ELF-1 (cell line): ENCODE results near the gene PAN3.
"Not testable (repeated sequence)": the region's sequence is repeated elsewhere in the genome, so short reads cannot be mapped to it uniquely, and the experiment has no call there.

Source experiments
- DNase-seq: peaks from one replicate; pipeline ENCODE4 v3.0.0-alpha.2; 2016; ENCODE audit warnings: low read depth, low spot score

The PAN3 gene

GRCh38 chr13:28138012-28138755 lies at the start of gene PAN3:
Gene PAN3, plus strand, starts transcription at chr13:28138545. Its CDS starts 113 bp downstream, at chr13:28138658.
- DNase-seq = peak; percentile 96

- no peak for DNase-seq
Measured at GRCh38 chr13:28089065-28089464, 49.3 kb upstream of the PAN3 start.

- DNase-seq = no peak
Measured at GRCh38 chr13:28092431-28092830, 45.9 kb upstream of the PAN3 start.

GRCh38 chr13:28093881-28094280 lies 44.5 kb upstream of the PAN3 start:
- DNase-seq = no peak

- no peak for DNase-seq
Measured at GRCh38 chr13:28094306-28094705, 44.0 kb upstream of the PAN3 start.

- no peak for DNase-seq
Measured at GRCh38 chr13:28097503-28097902, 40.8 kb upstream of the PAN3 start.

- DNase-seq = peak; percentile 4
Measured at GRCh38 chr13:28099396-28100149, 38.8 kb upstream of the PAN3 start.

GRCh38 chr13:28100150-28101121 lies 37.9 kb upstream of the PAN3 start, which contains the start of gene FLT3:
Gene FLT3, minus strand, starts transcription at chr13:28100576. Its CDS starts 66 bp downstream, at chr13:28100510.
- peak; percentile 79 for DNase-seq

GRCh38 chr13:28101886-28102285 lies 36.5 kb upstream of the PAN3 start:
- not testable (repeated sequence) for DNase-seq

- DNase-seq = no peak
Measured at GRCh38 chr13:28106976-28107375, 31.4 kb upstream of the PAN3 start.

- DNase-seq = no peak
Measured at GRCh38 chr13:28110414-28110813, 27.9 kb upstream of the PAN3 start.

GRCh38 chr13:28116736-28117135 lies 21.6 kb upstream of the PAN3 start:
- DNase-seq = no peak

- peak; percentile 60 for DNase-seq
Measured at GRCh38 chr13:28117689-28118377, 20.5 kb upstream of the PAN3 start.

GRCh38 chr13:28120317-28120716 lies 18.0 kb upstream of the PAN3 start:
- DNase-seq = no peak

GRCh38 chr13:28121224-28121623 lies 17.1 kb upstream of the PAN3 start:
- no peak for DNase-seq

GRCh38 chr13:28128030-28128429 lies 10.3 kb upstream of the PAN3 start:
- no peak for DNase-seq

GRCh38 chr13:28128926-28129325 lies 9.4 kb upstream of the PAN3 start:
- peak; percentile 16 for DNase-seq

GRCh38 chr13:28129911-28130693 lies 8.2 kb upstream of the PAN3 start:
- no peak for DNase-seq

- DNase-seq = no peak
Measured at GRCh38 chr13:28131646-28132045, 6.7 kb upstream of the PAN3 start.

- no peak for DNase-seq
Measured at GRCh38 chr13:28136916-28137315, 1.4 kb upstream of the PAN3 start.
